GM12878 (cell line): ENCODE data around the gene CSF3R. TPM values are rescaled to one million over a fixed set of nuclear protein-coding genes. Genes with fewer than 3 reads are reported as not detected.

Experiments
- ATAC-seq: fragments of 200-7000 bp; cut with Tn5 transposase; 3 replicates; pipeline ENCODE4 v1.9.1; 2020; ENCODE audit warnings: mild to moderate bottlenecking, moderate library complexity
- BruUV-seq: library from RNA; stranded (reverse); fragments of 400-500 nt; replicated peaks from 2 replicates; lab custom pipeline; 2021; lab: Mats Ljungman, UMichigan
- CTCF ChIA-PET: fragments of 300-600 bp; sonication (Branson Sonifier 250); formaldehyde crosslinking; extraction: SDS; loops from one replicate; lab custom pipeline; 2021; ENCODE audit warnings: inconsistent platforms; lab: Yijun Ruan, JAX
- POLR2A ChIA-PET: fragments of 350-600 bp; formaldehyde crosslinking; extraction: SDS; loops from one replicate; lab custom pipeline; 2021; ENCODE audit warnings: inconsistent platforms; lab: Charles Lee
- RAD21 ChIA-PET: fragments of 300-600 bp; sonication (Branson Sonifier 250); formaldehyde crosslinking; loops from one replicate; lab custom pipeline; 2023; ENCODE audit warnings: antibody characterized with exemption; ENCODE audit not compliant: unreplicated experiment; lab: Charles Lee
- SMC1A ChIA-PET: fragments of 300-600 bp; sonication (Branson Sonifier 250); formaldehyde crosslinking; loops from one replicate; lab custom pipeline; 2023; ENCODE audit not compliant: unreplicated experiment, uncharacterized antibody; lab: Charles Lee
- DNase-seq: peaks from one replicate; pipeline ENCODE4 v3.0.0-alpha.2; 2011; ENCODE audit warnings: low read depth, low spot score
- FAIRE-seq: peaks from 3 replicates; lab custom pipeline; 2011; peaks lifted over from hg19 to GRCh38; lab: Jason Lieb, UNC
- H2AFZ ChIP-seq: 2 replicates; pipeline ENCODE4 v1.6.0; 2011; ENCODE audit warnings: low read depth, low read length, control low read depth; ENCODE audit not compliant: control insufficient read depth
- H3K27ac ChIP-seq: 2 replicates; pipeline ENCODE4 v1.5.1; 2011; ENCODE audit warnings: control low read depth; ENCODE audit not compliant: control insufficient read depth, insufficient read depth
- H3K27me3 ChIP-seq, 2 experiments: replicated peaks in 1 of 2; 2 replicates each; pipeline versions ENCODE4 v1.6.0 to v1.6.1; 2011; ENCODE audit warnings: low read length in 1 of 2; ENCODE audit not compliant: control insufficient read depth in 2 of 2, insufficient read depth in 2 of 2
- H3K36me3 ChIP-seq, 2 experiments: 2 replicates each; pipeline ENCODE4 v1.5.1; 2011; ENCODE audit warnings: low read length in 1 of 2; ENCODE audit not compliant: control insufficient read depth in 2 of 2, insufficient read depth in 2 of 2
- H3K4me1 ChIP-seq: 2 replicates; pipeline ENCODE4 v1.6.1; 2011; ENCODE audit warnings: mild to moderate bottlenecking, low read length, moderate library complexity, mixed read lengths; ENCODE audit not compliant: control insufficient read depth, insufficient read depth
- H3K4me2 ChIP-seq: 2 replicates; pipeline ENCODE4 v1.6.0; 2011; ENCODE audit warnings: control low read depth; ENCODE audit not compliant: control insufficient read depth, insufficient read depth
- H3K4me3 ChIP-seq: fragments of 200-600 bp; sonication (generic); 2 replicates; pipeline ENCODE4 v1.5.1; 2016
- H3K79me2 ChIP-seq: 2 replicates; pipeline ENCODE4 v1.6.0; 2011; ENCODE audit warnings: low read length; ENCODE audit not compliant: control insufficient read depth, insufficient read depth
- H3K9ac ChIP-seq: 2 replicates; pipeline ENCODE4 v1.8.0; 2011; ENCODE audit warnings: low read length, control low read depth, mixed read lengths; ENCODE audit not compliant: control insufficient read depth, insufficient read depth
- H3K9me3 ChIP-seq: replicated peaks from 3 replicates; pipeline ENCODE4 v1.5.1; 2011; ENCODE audit warnings: mild to moderate bottlenecking, low read length; ENCODE audit not compliant: control insufficient read depth, insufficient read depth
- H4K20me1 ChIP-seq: 2 replicates; pipeline ENCODE4 v1.6.0; 2011; ENCODE audit not compliant: control insufficient read depth, insufficient read depth
- ASH2L ChIP-seq: fragments of 300-600, 200-600 bp; sonication (generic); IDR thresholded peaks from 2 replicates; pipeline ENCODE4 v1.6.1; 2017; ENCODE audit warnings: low read depth, mild to moderate bottlenecking, borderline replicate concordance
- BHLHE40 ChIP-seq, 2 experiments: fragments of 450-650 bp in 1 of 2; IDR thresholded peaks; 2 replicates each; pipeline ENCODE4 v1.6.1; 2011 to 2017; ENCODE audit warnings: low read depth in 2 of 2, borderline replicate concordance in 1 of 2, improper control_type of control experiment in 1 of 2, low read length in 1 of 2, mild to moderate bottlenecking in 1 of 2
- BRCA1 ChIP-seq: IDR thresholded peaks from 2 replicates; pipeline ENCODE4 v1.6.1; 2011; ENCODE audit warnings: low read depth, low read length, improper control_type of control experiment
- FOXK2 ChIP-seq: fragments of 450-650 bp; IDR thresholded peaks from 2 replicates; pipeline ENCODE4 v1.6.1; 2017; ENCODE audit warnings: mild to moderate bottlenecking, moderate library complexity
- HDGF ChIP-seq: fragments of 450-650 bp; IDR thresholded peaks from 2 replicates; pipeline ENCODE4 v1.6.1; 2016; ENCODE audit warnings: antibody characterized with exemption
- MAX ChIP-seq: IDR thresholded peaks from 2 replicates; pipeline ENCODE4 v1.6.1; 2012; ENCODE audit warnings: low read depth, low read length, improper control_type of control experiment
- MEF2B ChIP-seq: fragments of 450-650 bp; IDR thresholded peaks from 2 replicates; pipeline ENCODE4 v1.6.1; 2018; ENCODE audit warnings: mild to moderate bottlenecking, moderate library complexity; ENCODE audit not compliant: partially characterized antibody, poor library complexity, severe bottlenecking
- MYC ChIP-seq: IDR thresholded peaks from 2 replicates; pipeline ENCODE4 v1.6.1; 2011; ENCODE audit warnings: mild to moderate bottlenecking, low read length, moderate library complexity, inconsistent platforms; ENCODE audit not compliant: insufficient read depth, insufficient replicate concordance, insufficient read length, severe bottlenecking
- RBBP5 ChIP-seq: fragments of 200-600 bp; sonication (generic); conservative IDR thresholded peaks from 2 replicates; pipeline ENCODE4 v1.6.1; 2016
- RELB ChIP-seq: fragments of 450-650 bp; IDR thresholded peaks from 2 replicates; pipeline ENCODE4 v1.6.1; 2017; ENCODE audit warnings: low read depth, mild to moderate bottlenecking, moderate library complexity
- RUNX3 ChIP-seq: IDR thresholded peaks from 2 replicates; pipeline ENCODE4 v1.6.1; 2012; ENCODE audit warnings: low read length, inconsistent platforms
- SPI1 ChIP-seq: IDR thresholded peaks from 2 replicates; pipeline ENCODE4 v1.6.1; 2011; ENCODE audit warnings: low read depth, mild to moderate bottlenecking, low read length, moderate library complexity, borderline replicate concordance; ENCODE audit not compliant: insufficient read depth
- TCF12 ChIP-seq: IDR thresholded peaks from 2 replicates; pipeline ENCODE4 v1.6.1; 2011; ENCODE audit warnings: low read depth, mild to moderate bottlenecking, low read length
- TCF7 ChIP-seq: IDR thresholded peaks from 2 replicates; pipeline ENCODE4 v1.6.1; 2014; ENCODE audit warnings: antibody characterized with exemption, borderline replicate concordance
- ZNF687 ChIP-seq: fragments of 450-650 bp; IDR thresholded peaks from 2 replicates; pipeline ENCODE4 v1.6.1; 2017; ENCODE audit warnings: mild to moderate bottlenecking, moderate library complexity
- WGBS: methylation state at CpG from one replicate; pipeline ENCODE4 v1.1.6; 2016; ENCODE audit warnings: low lambda C conversion rate; ENCODE audit not compliant: insufficient replicate concordance, insufficient coverage; ENCODE audit errors: missing lambda C conversion rate; 5-methylcytosine and 5-hydroxymethylcytosine counted together
- in situ Hi-C: fragments of 300-500 bp; cut with MboI; formaldehyde crosslinking; loops from 9 replicates; pipeline ENCODE4 v1.14.3; 2018; ENCODE audit warnings: mixed read lengths
- intact Hi-C: fragments of 100-400 bp; cut with micrococcal nuclease; formaldehyde crosslinking; loops from one replicate; pipeline ENCODE4 v1.14.2; 2022; ENCODE audit not compliant: unreplicated experiment
- polyA plus RNA-seq, 11 experiments: library from polyadenylated mRNA; depleted of rRNA in 4 of 11; unstranded in 6 of 11; stranded (reverse) in 5 of 11; fragments of >200 nt; fragmentation: Nextera tagmentation in 4 of 11; fragmentation: Illumina TruSeq in 1 of 11; extraction: Ambion mirVana in 4 of 11; extraction: Trizol in 1 of 11; gene quantifications; 1 replicate in 1 of 11; 2 replicates in 10 of 11; pipeline versions ENCODE4 v1.2.1 to v1.2.3, GENCODE V29; 2011 to 2016; ENCODE audit warnings: inconsistent platforms in 2 of 11, missing spikeins in 2 of 11, low read depth in 1 of 11
- total RNA-seq, 4 experiments: library from RNA; depleted of rRNA in 3 of 4; stranded (reverse); fragments of >200 nt in 3 of 4; fragmentation: Illumina TruSeq in 1 of 4; extraction: Trizol in 1 of 4; gene quantifications; 2 replicates each; pipeline versions ENCODE4 v1.2.1 to v1.2.3, GENCODE V29; 2013 to 2021
- TF ChIP-seq, protein P1 (sequence below): fragments of 450-650 bp; IDR thresholded peaks from 2 replicates; pipeline ENCODE4 v1.6.1; 2017; ENCODE audit warnings: mild to moderate bottlenecking

The CSF3R gene
- total and polyA plus RNA-seq, 10 of the 15 experiments (the other 5 are each of a cell fraction or from before 2014, with no cell fraction given): 0.13 TPM; not detected in 9

GRCh38 chr1:36506276-36506920 lies 23.7 kb upstream of the CSF3R start (continued):
- TF ChIP-seq RELB: no peak
- TF ChIP-seq RBBP5: no peak
- TF ChIP-seq TCF7: no peak
- TF ChIP-seq SPI1: no peak
- TF ChIP-seq ASH2L: no peak
- no peak for TF ChIP-seq FOXK2

- Histone ChIP-seq H3K27me3 (no peaks in the 10 kb centered on the region), H3K4me2 (no peak overlapping the region), H3K4me1 (no peaks in the 10 kb centered on the region), H3K27ac (no peak overlapping the region), H3K79me2 (no peaks in the 10 kb centered on the region), H4K20me1 (no peaks in the 10 kb centered on the region), H3K9me3 (no peaks in the 10 kb centered on the region), H3K36me3 (no peaks in the 10 kb centered on the region), H2AFZ (no peak overlapping the region), H3K9ac (no peak overlapping the region), H3K4me3 (no peak overlapping the region)
- FAIRE-seq (no peak), DNase-seq (no peak), ATAC-seq (no peak)
- intact Hi-C loops (no loop called here), in situ Hi-C loops (no loop called here)
- ChIA-PET POLR2A (no interaction called here), CTCF (interaction anchor here (1.3 to 1.4 kb wide), 2 partner anchors 11 to 13 kb away, joined by 5 to 6 read pairs; no protein-coding TSS in a partner anchor), RAD21 (no interaction called here), SMC1A (no interaction called here)
- 0% methylated on average over 1 of the region's 1 CpG for WGBS
- BruUV-seq: no TSS peak
- TF ChIP-seq HDGF (no peak), MEF2B (no peak), MAX (no peak), RUNX3 (no peak), TCF12 (no peak), BHLHE40 (IDR thresholded peaks at IDR 0.05; ENCODE audit: borderline replicate concordance in 1 of 2, low read depth in 2 of 2, low read length in 1 of 2) (no peak), BRCA1 (no peak), ZNF687 (no peak), MYC (no peak)
- TF ChIP-seq, protein P1, sequence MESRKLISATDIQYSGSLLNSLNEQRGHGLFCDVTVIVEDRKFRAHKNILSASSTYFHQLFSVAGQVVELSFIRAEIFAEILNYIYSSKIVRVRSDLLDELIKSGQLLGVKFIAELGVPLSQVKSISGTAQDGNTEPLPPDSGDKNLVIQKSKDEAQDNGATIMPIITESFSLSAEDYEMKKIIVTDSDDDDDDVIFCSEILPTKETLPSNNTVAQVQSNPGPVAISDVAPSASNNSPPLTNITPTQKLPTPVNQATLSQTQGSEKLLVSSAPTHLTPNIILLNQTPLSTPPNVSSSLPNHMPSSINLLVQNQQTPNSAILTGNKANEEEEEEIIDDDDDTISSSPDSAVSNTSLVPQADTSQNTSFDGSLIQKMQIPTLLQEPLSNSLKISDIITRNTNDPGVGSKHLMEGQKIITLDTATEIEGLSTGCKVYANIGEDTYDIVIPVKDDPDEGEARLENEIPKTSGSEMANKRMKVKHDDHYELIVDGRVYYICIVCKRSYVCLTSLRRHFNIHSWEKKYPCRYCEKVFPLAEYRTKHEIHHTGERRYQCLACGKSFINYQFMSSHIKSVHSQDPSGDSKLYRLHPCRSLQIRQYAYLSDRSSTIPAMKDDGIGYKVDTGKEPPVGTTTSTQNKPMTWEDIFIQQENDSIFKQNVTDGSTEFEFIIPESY: no peak
Observed at GRCh38 chr1:36503733-36504132, 21.0 kb upstream of the CSF3R start.
